ENCODE data around the gene FGD4. TPM values are rescaled to one million over a fixed set of nuclear protein-coding genes. Genes with fewer than 3 reads are reported as not detected.

Gene FGD4
- total RNA-seq, 2 experiments from 2014 or later = 0.91 to 1.4 TPM

DNA sequence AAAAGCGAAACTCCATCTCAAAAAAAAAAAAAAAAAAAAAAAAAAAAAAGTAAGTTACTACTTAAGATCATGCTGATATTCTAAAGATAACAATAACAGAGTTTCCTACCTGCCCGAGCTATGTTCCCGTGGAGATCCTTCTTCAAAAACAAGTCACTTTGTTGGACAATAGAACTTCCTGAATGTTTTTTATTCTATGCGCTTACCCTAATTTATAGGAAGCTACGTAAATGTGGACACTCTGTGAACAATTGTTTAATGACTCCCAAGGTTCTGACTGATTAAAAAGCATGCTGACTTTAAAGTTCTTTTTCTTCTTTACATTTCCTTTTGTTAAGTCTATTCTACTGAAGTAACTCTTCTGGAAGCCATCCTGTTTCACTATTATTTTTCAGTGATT is 52.5 kb downstream of the FGD4 start:
- Mint-ChIP-seq H3K4me3 (no peak overlapping the region), H3K4me1 (peaks cover 4% of the 10 kb centered on the region), H3K9me3 (no peaks in the 10 kb centered on the region), H3K36me3 (no peaks in the 10 kb centered on the region), H3K27ac (no peak overlapping the region), H3K27me3 (peaks cover 1% of the 10 kb centered on the region)
- no peak for ATAC-seq (ENCODE audit: low read depth)
- DNase-seq = no peak
- POLR2A ChIA-PET = no interaction called here

DNA sequence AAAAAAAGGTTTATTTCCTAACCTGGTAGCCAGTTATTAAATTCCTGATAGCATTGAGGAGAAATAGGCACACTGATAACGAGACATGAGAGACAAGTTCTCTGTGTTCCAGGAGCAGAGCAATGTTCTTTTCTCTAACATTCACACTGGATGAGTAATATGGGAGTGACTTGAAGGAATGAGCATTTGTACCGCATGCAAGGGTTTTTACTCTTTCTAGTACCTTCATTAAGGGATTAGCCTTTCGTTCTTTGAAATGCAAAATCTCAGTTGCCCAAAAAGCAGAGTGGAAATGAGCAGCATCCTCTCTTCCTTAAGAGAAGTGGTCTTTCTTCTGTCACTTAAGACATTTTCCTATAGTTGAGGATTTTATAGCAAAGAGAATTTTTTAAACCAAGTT is 54.7 kb downstream of the FGD4 start:
- POLR2A ChIA-PET = no interaction called here
- H3K36me3 Mint-ChIP-seq = no peaks in the 10 kb centered on the region
- H3K4me1 Mint-ChIP-seq = no peaks in the 10 kb centered on the region
- no peak for ATAC-seq (ENCODE audit: low read depth)
- H3K27me3 Mint-ChIP-seq = peaks cover 3% of the 10 kb centered on the region
- no peak overlapping the region for H3K4me3 Mint-ChIP-seq
- DNase-seq = no peak
- H3K9me3 Mint-ChIP-seq = no peaks in the 10 kb centered on the region
- no peak overlapping the region for H3K27ac Mint-ChIP-seq

DNA sequence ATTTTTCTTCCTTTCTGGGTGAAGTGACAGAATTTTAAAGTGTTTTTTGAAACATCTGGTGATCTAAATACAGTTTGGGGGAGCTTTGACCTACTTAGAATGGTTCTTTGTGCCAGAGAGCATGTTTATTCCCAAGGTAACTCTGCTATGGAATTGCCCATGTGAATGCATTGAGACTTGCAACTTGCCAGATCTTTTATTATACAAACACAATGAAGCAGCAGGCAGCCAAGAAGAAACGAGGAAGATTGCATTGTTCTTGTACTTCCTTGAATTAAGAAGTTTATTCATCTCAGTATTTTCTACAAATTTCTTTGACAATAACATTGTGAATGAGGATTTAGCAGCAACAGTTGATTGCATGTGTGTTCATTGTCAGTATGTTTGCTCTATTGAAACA is 55.5 kb downstream of the FGD4 start:
- H3K27me3 Mint-ChIP-seq = peaks cover 3% of the 10 kb centered on the region
- no peak overlapping the region for H3K4me3 Mint-ChIP-seq
- DNase-seq (no peak), ATAC-seq (ENCODE audit: low read depth) (no peak)
- H3K36me3 Mint-ChIP-seq = no peaks in the 10 kb centered on the region
- H3K4me1 Mint-ChIP-seq = no peaks in the 10 kb centered on the region
- H3K27ac Mint-ChIP-seq = no peak overlapping the region
- POLR2A ChIA-PET = no interaction called here
- H3K9me3 Mint-ChIP-seq = no peaks in the 10 kb centered on the region

- Mint-ChIP-seq H3K9me3 (no peaks in the 10 kb centered on the region), H3K4me3 (peak overlapping the region; percentile 5), H3K27me3 (peaks cover 3% of the 10 kb centered on the region), H3K27ac (no peak overlapping the region), H3K36me3 (no peaks in the 10 kb centered on the region), H3K4me1 (no peaks in the 10 kb centered on the region)
- no peak for DNase-seq
- no peak for ATAC-seq (ENCODE audit: low read depth)
- POLR2A ChIA-PET = interaction anchor here (0.6 to 0.8 kb wide), 2 partner anchors 217 to 1566 kb away, joined by 3 to 5 read pairs; no protein-coding TSS in a partner anchor
These were observed 56.3 kb downstream of the FGD4 start for GRCh38 chr12:32455607-32456071.

DNA sequence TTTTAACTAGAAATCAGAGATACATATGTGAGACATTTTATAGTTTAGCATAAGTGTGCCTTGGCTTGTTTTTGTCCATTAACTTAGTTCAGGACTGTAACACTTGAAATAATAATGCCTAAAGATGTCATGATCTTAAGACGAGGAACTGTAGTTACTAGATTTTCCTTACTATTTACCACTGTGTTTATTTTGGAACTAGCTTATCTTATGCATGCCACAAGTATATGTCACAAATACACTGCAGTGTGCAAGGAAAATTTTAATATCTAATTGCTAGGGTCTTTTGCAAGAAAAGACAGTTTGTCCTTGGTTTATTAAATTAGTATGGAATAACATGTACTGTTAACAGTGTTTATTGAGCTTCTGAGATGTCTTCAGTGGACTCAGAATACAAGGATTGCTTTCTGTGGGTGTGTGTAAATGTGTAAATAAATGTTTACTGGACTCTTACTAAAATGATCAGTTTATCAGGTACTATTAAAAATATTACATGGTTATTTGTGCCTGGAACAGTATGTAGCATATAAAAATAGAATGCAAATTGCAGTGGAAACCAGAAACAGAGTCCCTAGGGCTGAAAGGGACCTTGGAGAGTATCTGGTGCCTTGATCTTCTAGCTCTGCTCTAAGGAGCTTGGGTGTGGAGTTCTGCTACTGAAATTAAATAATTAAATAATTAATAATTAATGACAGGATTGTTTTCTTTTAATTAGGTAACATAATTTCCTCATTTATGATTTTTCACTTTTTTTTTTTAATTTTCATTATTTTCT is 58.1 kb downstream of the FGD4 start:
- Mint-ChIP-seq H3K27me3 (peaks cover 5% of the 10 kb centered on the region), H3K9me3 (no peaks in the 10 kb centered on the region), H3K27ac (no peak overlapping the region), H3K4me1 (no peaks in the 10 kb centered on the region), H3K36me3 (no peaks in the 10 kb centered on the region), H3K4me3 (no peak overlapping the region)
- ATAC-seq (ENCODE audit: low read depth) = no peak
- no peak for DNase-seq
- POLR2A ChIA-PET = interaction anchor here (0.9 kb wide), 1 partner anchor 278 kb away, joined by 3 read pairs; no protein-coding TSS in a partner anchor

DNA sequence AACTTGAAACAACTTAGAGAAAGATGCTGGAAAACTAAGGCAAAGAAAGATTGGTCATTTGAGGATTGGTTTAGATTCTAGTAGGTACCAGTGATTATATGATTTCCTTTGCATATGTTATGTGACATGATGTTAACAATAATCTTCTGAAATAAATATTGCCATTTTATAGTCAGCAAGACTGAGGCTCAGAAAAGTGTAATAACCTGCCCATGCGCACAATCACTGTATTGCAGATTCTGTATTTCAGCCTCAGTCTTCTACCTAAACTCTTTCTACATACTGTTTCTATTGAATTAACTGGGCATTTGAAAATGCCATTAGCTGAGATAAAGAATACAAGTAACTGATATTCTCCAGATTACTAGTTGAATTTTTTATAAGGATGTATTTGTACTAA is 61.3 kb downstream of the FGD4 start:
- H3K27ac Mint-ChIP-seq = no peak overlapping the region
- H3K27me3 Mint-ChIP-seq = peaks cover 10% of the 10 kb centered on the region
- H3K4me1 Mint-ChIP-seq = no peaks in the 10 kb centered on the region
- no peak for DNase-seq
- H3K9me3 Mint-ChIP-seq = no peaks in the 10 kb centered on the region
- POLR2A ChIA-PET = no interaction called here
- H3K4me3 Mint-ChIP-seq = no peak overlapping the region
- ATAC-seq (ENCODE audit: low read depth) = no peak
- no peaks in the 10 kb centered on the region for H3K36me3 Mint-ChIP-seq

DNA sequence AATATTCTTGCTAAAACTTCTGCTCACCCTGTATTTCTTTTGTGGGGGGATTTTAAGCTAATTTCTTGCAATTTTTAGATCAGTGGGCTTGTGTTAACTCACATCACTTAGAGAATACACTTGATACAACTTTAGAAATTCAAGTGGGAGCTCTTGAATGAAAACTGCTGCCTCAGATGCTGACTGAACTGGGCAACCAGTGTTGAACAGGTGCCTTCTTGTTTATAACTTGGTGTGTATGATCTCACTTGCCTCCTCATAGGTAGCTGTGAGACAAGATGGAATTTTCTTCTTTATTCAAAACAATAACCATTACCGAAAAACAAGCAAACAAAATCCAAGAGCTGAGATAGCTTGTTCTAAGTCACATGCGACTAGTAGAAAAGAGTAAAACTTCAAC is 63.5 kb downstream of the FGD4 start:
- Mint-ChIP-seq H3K4me3 (no peak overlapping the region), H3K9me3 (no peaks in the 10 kb centered on the region), H3K27ac (no peak overlapping the region), H3K27me3 (peaks cover 7% of the 10 kb centered on the region), H3K4me1 (peaks cover 4% of the 10 kb centered on the region), H3K36me3 (no peaks in the 10 kb centered on the region)
- POLR2A ChIA-PET = no interaction called here
- ATAC-seq (ENCODE audit: low read depth) (no peak), DNase-seq (no peak)

DNA sequence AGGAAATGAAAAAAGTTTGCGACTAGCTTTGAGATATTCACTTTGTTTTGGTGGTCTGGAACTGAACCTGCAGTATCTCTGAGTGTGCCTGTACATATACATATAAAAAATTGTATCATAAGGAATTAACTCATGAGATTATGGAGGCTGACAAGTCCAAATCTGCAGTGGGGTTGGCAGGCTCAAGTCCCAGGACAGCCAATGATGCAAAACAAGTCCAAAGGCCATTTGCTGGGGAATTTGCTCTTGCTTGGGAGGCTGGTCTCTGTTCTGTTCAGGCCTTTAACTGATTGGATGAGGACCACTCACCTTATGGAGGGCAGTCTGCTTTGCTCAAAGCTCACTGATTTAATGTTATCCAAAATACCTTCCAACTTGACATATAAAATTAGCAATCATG is 66.8 kb downstream of the FGD4 start:
- ATAC-seq (ENCODE audit: low read depth) (no peak), DNase-seq (no peak)
- peaks cover 7% of the 10 kb centered on the region for H3K4me1 Mint-ChIP-seq
- no peak overlapping the region for H3K4me3 Mint-ChIP-seq
- H3K36me3 Mint-ChIP-seq = no peaks in the 10 kb centered on the region
- no peaks in the 10 kb centered on the region for H3K9me3 Mint-ChIP-seq
- H3K27ac Mint-ChIP-seq = no peak overlapping the region
- POLR2A ChIA-PET = no interaction called here
- peaks cover 7% of the 10 kb centered on the region for H3K27me3 Mint-ChIP-seq

- Mint-ChIP-seq H3K9me3 (no peaks in the 10 kb centered on the region), H3K27me3 (peaks cover 7% of the 10 kb centered on the region), H3K4me3 (no peak overlapping the region), H3K4me1 (peaks cover 7% of the 10 kb centered on the region), H3K36me3 (no peaks in the 10 kb centered on the region), H3K27ac (no peak overlapping the region)
- POLR2A ChIA-PET = no interaction called here
- DNase-seq (no peak), ATAC-seq (ENCODE audit: low read depth) (no peak)
These were observed 67.8 kb downstream of the FGD4 start for GRCh38 chr12:32466986-32467711.

GRCh38 chr12:32467959-32468863 is 68.9 kb downstream of the FGD4 start:
- POLR2A ChIA-PET = no interaction called here
- ATAC-seq (ENCODE audit: low read depth) = no peak
- H3K4me1 Mint-ChIP-seq = peaks cover 7% of the 10 kb centered on the region
- H3K4me3 Mint-ChIP-seq = no peak overlapping the region
- DNase-seq = no peak
- H3K27me3 Mint-ChIP-seq = no peaks in the 10 kb centered on the region
- H3K36me3 Mint-ChIP-seq = no peaks in the 10 kb centered on the region
- no peaks in the 10 kb centered on the region for H3K9me3 Mint-ChIP-seq
- H3K27ac Mint-ChIP-seq = no peak overlapping the region

- H3K27me3 Mint-ChIP-seq = no peaks in the 10 kb centered on the region
- ATAC-seq (ENCODE audit: low read depth) = no peak
- peaks cover 7% of the 10 kb centered on the region for H3K4me1 Mint-ChIP-seq
- POLR2A ChIA-PET = no interaction called here
- no peaks in the 10 kb centered on the region for H3K36me3 Mint-ChIP-seq
- DNase-seq = no peak
- H3K4me3 Mint-ChIP-seq = no peak overlapping the region
- no peaks in the 10 kb centered on the region for H3K9me3 Mint-ChIP-seq
- H3K27ac Mint-ChIP-seq = no peak overlapping the region
These were observed 71.6 kb downstream of the FGD4 start for GRCh38 chr12:32470936-32471470.

- Mint-ChIP-seq H3K9me3 (no peaks in the 10 kb centered on the region), H3K4me3 (no peak overlapping the region), H3K27me3 (no peaks in the 10 kb centered on the region), H3K36me3 (no peaks in the 10 kb centered on the region), H3K4me1 (peaks cover 7% of the 10 kb centered on the region), H3K27ac (no peak overlapping the region)
- DNase-seq (no peak), ATAC-seq (ENCODE audit: low read depth) (no peak)
- POLR2A ChIA-PET = no interaction called here
These were observed 72.2 kb downstream of the FGD4 start for GRCh38 chr12:32471591-32472001.

GRCh38 chr12:32475724-32476123 is 76.4 kb downstream of the FGD4 start:
- no peaks in the 10 kb centered on the region for H3K36me3 Mint-ChIP-seq
- no peaks in the 10 kb centered on the region for H3K9me3 Mint-ChIP-seq
- H3K27ac Mint-ChIP-seq = no peak overlapping the region
- peaks cover 6% of the 10 kb centered on the region for H3K27me3 Mint-ChIP-seq
- no peak for DNase-seq
- no peak overlapping the region for H3K4me3 Mint-ChIP-seq
- H3K4me1 Mint-ChIP-seq = no peaks in the 10 kb centered on the region
- ATAC-seq (ENCODE audit: low read depth) = no peak
- POLR2A ChIA-PET = no interaction called here
